ENCODE measurements around the gene MAGEC1. TPM values are rescaled to one million over a fixed set of nuclear protein-coding genes. Genes with fewer than 3 reads are reported as not detected.
"Not testable (repeated sequence)": the region's sequence is repeated elsewhere in the genome, so short reads cannot be mapped to it uniquely, and the experiment has no call there.

The MAGEC1 gene
- total RNA-seq: not detected

- no peak within 1 kb of the TSS for H3K4me3 ChIP-seq
- no peak within 1 kb of the TSS for H3K27ac ChIP-seq
- peaks cover 0 to 3% of the 10 kb centered on the region in 2 donors for H3K27me3 ChIP-seq
- no peaks in the 10 kb centered on the region for H3K36me3 ChIP-seq
- intact Hi-C loops (cut with DNase I; ENCODE audit: low total_unique reads): no loop called here
- no peaks in the 10 kb centered on the region for H3K9me3 ChIP-seq
- DNase-seq: no peak
- TF ChIP-seq POLR2A (IDR thresholded peaks at IDR 0.05) (no peak), CTCF (IDR thresholded peaks at IDR 0.05) (no peak)
- H3K4me1 ChIP-seq: no peaks in the 10 kb centered on the region
Observed at GRCh38 chrX:141903400-141904155, at the start of gene MAGEC1. Gene MAGEC1, plus strand, starts transcription at chrX:141903894. Its CDS starts 1,179 bp downstream, at chrX:141905073.

- no peaks in the 10 kb centered on the region for H3K9me3 ChIP-seq
- H3K4me3 ChIP-seq: no peak overlapping the region
- H3K36me3 ChIP-seq: no peaks in the 10 kb centered on the region
- no peak for DNase-seq
- TF ChIP-seq POLR2A (IDR thresholded peaks at IDR 0.05) (no peak), CTCF (IDR thresholded peaks at IDR 0.05) (no peak)
- no peak overlapping the region for H3K27ac ChIP-seq
- intact Hi-C loops (cut with DNase I; ENCODE audit: low total_unique reads): no loop called here
- H3K4me1 ChIP-seq: no peaks in the 10 kb centered on the region
- H3K27me3 ChIP-seq: no peaks in the 10 kb centered on the region
Observed at GRCh38 chrX:141857479-141857878, 46.2 kb upstream of the MAGEC1 start.

- no peaks in the 10 kb centered on the region for H3K9me3 ChIP-seq
- intact Hi-C loops (cut with DNase I; ENCODE audit: low total_unique reads): no loop called here
- TF ChIP-seq POLR2A (IDR thresholded peaks at IDR 0.05): no peak
- no peak for TF ChIP-seq CTCF (IDR thresholded peaks at IDR 0.05)
Observed at GRCh38 chrX:141879616-141880015, 24.1 kb upstream of the MAGEC1 start.

GRCh38 chrX:141888811-141889210 is 14.9 kb upstream of the MAGEC1 start:
- DNase-seq; H3K9me3 ChIP-seq; intact Hi-C loops (cut with DNase I; ENCODE audit: low total_unique reads); H3K4me3 ChIP-seq; H3K27ac ChIP-seq; H3K36me3 ChIP-seq; H3K27me3 ChIP-seq; H3K4me1 ChIP-seq: not testable (repeated sequence)

More at GRCh38 chrX:141879616-141880015, 24.1 kb upstream of the MAGEC1 start:
- no peak overlapping the region for H3K27ac ChIP-seq
- no peak for DNase-seq
- no peaks in the 10 kb centered on the region for H3K27me3 ChIP-seq
- no peaks in the 10 kb centered on the region for H3K4me1 ChIP-seq
- no peaks in the 10 kb centered on the region for H3K36me3 ChIP-seq
- no peak overlapping the region for H3K4me3 ChIP-seq

GRCh38 chrX:141894733-141895132 is 9.0 kb upstream of the MAGEC1 start:
- no peaks in the 10 kb centered on the region for H3K36me3 ChIP-seq
- TF ChIP-seq CTCF (IDR thresholded peaks at IDR 0.05) (no peak), POLR2A (IDR thresholded peaks at IDR 0.05) (no peak)
- H3K9me3 ChIP-seq: no peaks in the 10 kb centered on the region
- intact Hi-C loops (cut with DNase I; ENCODE audit: low total_unique reads): no loop called here
- H3K4me1 ChIP-seq: no peaks in the 10 kb centered on the region
- no peak overlapping the region for H3K4me3 ChIP-seq
- H3K27ac ChIP-seq: no peak overlapping the region
- no peaks in the 10 kb centered on the region for H3K27me3 ChIP-seq
- no peak for DNase-seq
